GM21717 (cell line): ENCODE results near the gene MYLK.
"Not testable (repeated sequence)": the region's sequence is repeated elsewhere in the genome, so short reads cannot be mapped to it uniquely, and the experiment has no call there.

ENCODE experiments used
- ATAC-seq: cut with Tn5 transposase; IDR thresholded peaks from one replicate; pipeline ENCODE4 v1.9.1; 2021; ENCODE audit warnings: mild to moderate bottlenecking, moderate library complexity; ENCODE audit not compliant: unreplicated experiment

MYLK gene

GRCh38 chr3:123730829-123731228, 153.3 kb downstream of the MYLK start:
- ATAC-seq, result no peak

GRCh38 chr3:123728991-123729390, 155.1 kb downstream of the MYLK start:
- no peak for ATAC-seq

- ATAC-seq, result no peak
These were observed 156.1 kb downstream of the MYLK start for GRCh38 chr3:123728014-123728413.

GRCh38 chr3:123725652-123726400, 158.3 kb downstream of the MYLK start:
- ATAC-seq, result no peak

- ATAC-seq, result no peak
These were observed 159.8 kb downstream of the MYLK start for GRCh38 chr3:123724306-123724705.

GRCh38 chr3:123723522-123724168, 160.5 kb downstream of the MYLK start:
- ATAC-seq, result no peak

GRCh38 chr3:123723070-123723469, 161.1 kb downstream of the MYLK start:
- ATAC-seq, result no peak

GRCh38 chr3:123722456-123722855, 161.7 kb downstream of the MYLK start:
- ATAC-seq, result no peak

- ATAC-seq, result no peak
These were observed 162.1 kb downstream of the MYLK start for GRCh38 chr3:123722021-123722420.

- not testable (repeated sequence) for ATAC-seq
These were observed 162.9 kb downstream of the MYLK start for GRCh38 chr3:123721095-123721689.

GRCh38 chr3:123720638-123721037, 163.5 kb downstream of the MYLK start:
- no peak for ATAC-seq

- no peak for ATAC-seq
These were observed 164.2 kb downstream of the MYLK start for GRCh38 chr3:123719862-123720453.

GRCh38 chr3:123719061-123719756, 164.9 kb downstream of the MYLK start:
- ATAC-seq, result not testable (repeated sequence)

- no peak for ATAC-seq
These were observed 166.0 kb downstream of the MYLK start for GRCh38 chr3:123718108-123718507.

GRCh38 chr3:123717451-123717850, 166.7 kb downstream of the MYLK start:
- ATAC-seq, result not testable (repeated sequence)

- ATAC-seq, result no peak
These were observed 167.7 kb downstream of the MYLK start for GRCh38 chr3:123716411-123716810.

GRCh38 chr3:123713211-123713610, 170.9 kb downstream of the MYLK start:
- no peak for ATAC-seq

GRCh38 chr3:123712077-123712860, 171.9 kb downstream of the MYLK start:
- no peak for ATAC-seq

- no peak for ATAC-seq
These were observed 172.8 kb downstream of the MYLK start for GRCh38 chr3:123711356-123711755.

GRCh38 chr3:123708531-123708930, 175.6 kb downstream of the MYLK start:
- no peak for ATAC-seq
